Colonic mucosa (tissue), 4 donors: Measurements from ENCODE around the gene BFAR. TPM values are rescaled to one million over a fixed set of nuclear protein-coding genes. Genes with fewer than 3 reads are reported as not detected.

Experiments used
- DNase-seq: peaks from one replicate; pipeline ENCODE4 v3.0.0-alpha.2; 2020
- H3K27ac ChIP-seq: fragments of 200-600 bp; one replicate; pipeline ENCODE4 v1.8.0; 2021
- H3K27me3 ChIP-seq: fragments of 200-600 bp; one replicate; pipeline ENCODE4 v1.8.0; 2021
- H3K36me3 ChIP-seq: fragments of 200-600 bp; one replicate; pipeline ENCODE4 v1.8.0; 2021
- H3K4me1 ChIP-seq: fragments of 200-600 bp; one replicate; pipeline ENCODE4 v1.8.0; 2021; ENCODE audit warnings: mild to moderate bottlenecking
- H3K4me3 ChIP-seq: fragments of 200-600 bp; one replicate; pipeline ENCODE4 v1.8.0; 2021
- H3K9ac ChIP-seq, 2 donors: one replicate each; pipeline ENCODE4 v1.7.0; 2013; ENCODE audit warnings: control low read depth in 2 of 2, low read depth in 2 of 2, low read length in 2 of 2
- H3K9me3 ChIP-seq: fragments of 200-600 bp; one replicate; pipeline ENCODE4 v1.8.0; 2021
- CTCF ChIP-seq: fragments of 200-600 bp; IDR thresholded peaks from one replicate; pipeline ENCODE4 v1.8.0; 2022; ENCODE audit warnings: antibody characterized with exemption, mild to moderate bottlenecking
- intact Hi-C: fragments of 100-400 bp; cut with DNase I; formaldehyde crosslinking; loops from one replicate; pipeline ENCODE4 v1.14.1; 2022
- total RNA-seq, 2 donors: library from RNA; stranded (reverse); fragmentation: NEBNext Ultra II Directional in 1 of 2; extraction: Animal tissue kit (Norgen Biotek cat#: 25700) in 1 of 2; gene quantifications; one replicate each; pipeline ENCODE4 v1.2.1, GENCODE V29; 2021
- donor health status: healthy.
- donor health status: DM: no; HTN: no; CAD: no.
- donor health status: DM: no; HTN: no; CAD: no.

BFAR gene
- total RNA-seq, 2 donors from 2014 or later, result 37.3 to 72.2 TPM

DNA sequence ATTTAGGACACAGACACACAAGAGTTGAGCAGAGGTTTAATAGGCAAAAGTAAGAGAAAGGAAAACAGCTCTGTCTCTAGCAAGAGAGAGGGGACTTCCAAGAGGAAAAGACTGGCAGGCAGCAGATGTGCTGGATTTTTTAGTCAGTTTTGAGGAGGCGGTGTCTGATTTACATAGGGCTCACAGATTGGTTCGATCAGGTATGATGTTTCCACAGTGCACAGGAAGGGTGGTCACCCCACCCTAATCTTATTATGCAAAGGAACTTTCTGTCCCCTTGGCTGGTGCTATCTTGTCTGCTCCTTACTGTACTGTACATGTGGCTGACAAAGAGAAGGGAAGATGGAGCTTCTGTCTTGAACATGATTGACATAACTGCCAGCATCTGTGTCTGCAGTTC, 25.3 kb downstream of the BFAR start:
- Histone ChIP-seq H3K9ac (peak overlapping the region in 1 of 2 donors; percentile 46), H3K4me3 (no peak overlapping the region), H3K9me3 (no peaks in the 10 kb centered on the region), H3K27me3 (no peaks in the 10 kb centered on the region), H3K4me1 (peaks cover 4% of the 10 kb centered on the region), H3K36me3 (peaks cover 10% of the 10 kb centered on the region), H3K27ac (peak overlapping the region; percentile 55)
- peak; percentile 50 for DNase-seq
- no peak for TF ChIP-seq CTCF
- intact Hi-C loops, result no loop called here

GRCh38 chr16:14667347-14668266, 34.9 kb downstream of the BFAR start:
- no peaks in the 10 kb centered on the region for H3K9me3 ChIP-seq
- TF ChIP-seq CTCF, result no peak
- peaks cover 3% of the 10 kb centered on the region for H3K4me1 ChIP-seq
- peak; percentile 24 for DNase-seq
- H3K9ac ChIP-seq, result peak overlapping the region in 1 of 2 donors; percentile 65
- peak overlapping the region; percentile 81 for H3K27ac ChIP-seq
- H3K36me3 ChIP-seq, result peaks cover 12% of the 10 kb centered on the region
- no peak overlapping the region for H3K4me3 ChIP-seq
- intact Hi-C loops, result no loop called here
- no peaks in the 10 kb centered on the region for H3K27me3 ChIP-seq

DNA sequence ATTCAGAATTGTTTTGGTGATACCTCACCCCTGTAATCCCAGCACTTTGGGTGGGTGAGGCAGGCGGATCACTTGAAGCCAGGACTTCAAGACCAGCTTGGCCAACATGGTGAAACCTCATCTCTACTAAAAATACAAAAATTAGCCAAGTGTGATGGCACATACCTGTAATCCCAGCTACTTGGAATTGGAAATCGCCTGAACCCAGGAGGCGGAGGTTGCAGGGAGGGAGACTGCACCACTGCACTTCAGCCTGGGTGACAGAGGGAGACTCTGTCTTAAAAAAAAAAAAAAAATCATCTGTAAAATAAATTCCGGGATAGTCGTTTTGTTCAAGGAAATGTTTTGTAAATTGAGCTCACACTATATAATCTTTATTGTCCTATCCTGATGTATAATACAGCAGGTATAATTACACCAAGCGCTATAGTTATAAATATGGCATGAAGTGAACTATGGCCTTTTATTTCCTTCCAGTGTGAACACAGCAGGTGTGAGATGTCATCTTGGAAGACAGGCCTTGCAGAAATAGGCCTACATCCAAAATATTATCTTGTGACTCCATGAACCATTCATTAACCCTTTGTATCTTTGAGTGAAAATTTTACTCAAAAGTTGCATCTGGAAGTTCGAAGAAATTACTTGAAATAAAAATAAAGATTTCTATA, 35.9 kb downstream of the BFAR start:
- peak overlapping the region; percentile 81 for H3K27ac ChIP-seq
- no peak overlapping the region for H3K4me3 ChIP-seq
- peaks cover 12% of the 10 kb centered on the region for H3K36me3 ChIP-seq
- H3K27me3 ChIP-seq, result no peaks in the 10 kb centered on the region
- DNase-seq, result peak; percentile 38
- H3K4me1 ChIP-seq, result peaks cover 3% of the 10 kb centered on the region
- H3K9me3 ChIP-seq, result no peaks in the 10 kb centered on the region
- H3K9ac ChIP-seq, result peak overlapping the region in 1 of 2 donors; percentile 65
- no peak for TF ChIP-seq CTCF
- intact Hi-C loops, result no loop called here

- H3K27me3 ChIP-seq, result no peaks in the 10 kb centered on the region
- H3K9ac ChIP-seq, result peak overlapping the region in 1 of 2 donors; percentile 51
- peak; percentile 95 for DNase-seq
- H3K27ac ChIP-seq, result peak overlapping the region; percentile 81
- H3K9me3 ChIP-seq, result no peaks in the 10 kb centered on the region
- H3K4me1 ChIP-seq, result peaks cover 3% of the 10 kb centered on the region
- H3K36me3 ChIP-seq, result peaks cover 6% of the 10 kb centered on the region
- intact Hi-C loops, result no loop called here
- no peak overlapping the region for H3K4me3 ChIP-seq
- no peak for TF ChIP-seq CTCF
Observed at GRCh38 chr16:14669776-14670175, 37.0 kb downstream of the BFAR start.

GRCh38 chr16:14672403-14672971, 39.7 kb downstream of the BFAR start:
- intact Hi-C loops, result no loop called here
- peak overlapping the region; percentile 81 for H3K27ac ChIP-seq

More at GRCh38 chr16:14672403-14672971, 39.7 kb downstream of the BFAR start:
- TF ChIP-seq CTCF, result no peak
- H3K4me3 ChIP-seq, result no peak overlapping the region
- peak; percentile 77 for DNase-seq
- peaks cover 3% of the 10 kb centered on the region for H3K4me1 ChIP-seq
- peak overlapping the region in 1 of 2 donors; percentile 63 for H3K9ac ChIP-seq
- no peaks in the 10 kb centered on the region for H3K36me3 ChIP-seq
- no peaks in the 10 kb centered on the region for H3K27me3 ChIP-seq
- H3K9me3 ChIP-seq, result no peaks in the 10 kb centered on the region
